22Rv1 (cell line): ENCODE measurements around the gene NEURL2.

Experiments
- H3K27ac ChIP-seq: fragments of 450-650 bp; 2 replicates; pipeline ENCODE4 v1.5.1; 2017
- ZFX ChIP-seq: fragments of 450-650 bp; IDR thresholded peaks from 2 replicates; pipeline ENCODE4 v1.6.1; 2017; ENCODE audit warnings: antibody characterized with exemption, borderline replicate concordance
- TF ChIP-seq, protein P1 (sequence below): fragments of 450-650 bp; IDR thresholded peaks from 2 replicates; pipeline ENCODE4 v1.5.1; 2017; ENCODE audit warnings: mild to moderate bottlenecking

NEURL2 gene

DNA sequence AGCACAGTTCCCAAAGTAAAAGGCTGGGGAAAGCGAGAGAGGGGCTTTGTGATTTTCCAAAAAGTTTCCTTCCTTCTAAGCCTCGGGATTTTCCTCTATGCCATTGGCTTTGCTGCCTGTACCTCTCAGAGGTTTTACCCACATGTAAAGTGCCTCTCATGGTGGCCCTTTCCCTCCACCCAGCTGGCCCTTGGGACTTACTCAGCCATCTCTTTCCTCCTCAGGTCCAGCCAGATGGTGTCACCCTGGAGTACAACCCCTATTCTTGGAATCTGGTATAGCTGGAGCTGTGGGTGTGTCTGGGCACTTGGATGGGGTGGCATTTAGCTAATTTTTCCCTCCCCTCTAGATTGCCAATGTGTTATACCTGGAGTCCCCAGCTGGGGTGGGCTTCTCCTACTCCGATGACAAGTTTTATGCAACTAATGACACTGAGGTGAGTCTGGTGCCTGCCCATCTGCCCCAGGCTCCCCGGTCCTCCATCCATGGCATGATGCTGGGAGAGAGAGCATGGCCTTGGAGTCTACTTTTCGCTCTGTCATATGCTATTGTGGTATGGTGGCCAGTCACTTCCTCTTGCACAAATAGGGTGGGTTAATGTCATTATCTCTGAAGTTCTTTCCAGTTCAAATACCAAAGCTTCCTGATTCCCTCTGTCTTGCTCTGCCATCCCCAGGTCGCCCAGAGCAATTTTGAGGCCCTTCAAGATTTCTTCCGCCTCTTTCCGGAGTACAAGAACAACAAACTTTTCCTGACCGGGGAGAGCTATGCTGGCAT is 1.2 kb upstream of the NEURL2 start:
- TF ChIP-seq ZFX, result no peak
- TF ChIP-seq, protein P1, sequence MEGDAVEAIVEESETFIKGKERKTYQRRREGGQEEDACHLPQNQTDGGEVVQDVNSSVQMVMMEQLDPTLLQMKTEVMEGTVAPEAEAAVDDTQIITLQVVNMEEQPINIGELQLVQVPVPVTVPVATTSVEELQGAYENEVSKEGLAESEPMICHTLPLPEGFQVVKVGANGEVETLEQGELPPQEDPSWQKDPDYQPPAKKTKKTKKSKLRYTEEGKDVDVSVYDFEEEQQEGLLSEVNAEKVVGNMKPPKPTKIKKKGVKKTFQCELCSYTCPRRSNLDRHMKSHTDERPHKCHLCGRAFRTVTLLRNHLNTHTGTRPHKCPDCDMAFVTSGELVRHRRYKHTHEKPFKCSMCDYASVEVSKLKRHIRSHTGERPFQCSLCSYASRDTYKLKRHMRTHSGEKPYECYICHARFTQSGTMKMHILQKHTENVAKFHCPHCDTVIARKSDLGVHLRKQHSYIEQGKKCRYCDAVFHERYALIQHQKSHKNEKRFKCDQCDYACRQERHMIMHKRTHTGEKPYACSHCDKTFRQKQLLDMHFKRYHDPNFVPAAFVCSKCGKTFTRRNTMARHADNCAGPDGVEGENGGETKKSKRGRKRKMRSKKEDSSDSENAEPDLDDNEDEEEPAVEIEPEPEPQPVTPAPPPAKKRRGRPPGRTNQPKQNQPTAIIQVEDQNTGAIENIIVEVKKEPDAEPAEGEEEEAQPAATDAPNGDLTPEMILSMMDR, result peak; percentile 13; the same call in 1 of the 2 replicates
- H3K27ac ChIP-seq, result no peak overlapping the region

DNA sequence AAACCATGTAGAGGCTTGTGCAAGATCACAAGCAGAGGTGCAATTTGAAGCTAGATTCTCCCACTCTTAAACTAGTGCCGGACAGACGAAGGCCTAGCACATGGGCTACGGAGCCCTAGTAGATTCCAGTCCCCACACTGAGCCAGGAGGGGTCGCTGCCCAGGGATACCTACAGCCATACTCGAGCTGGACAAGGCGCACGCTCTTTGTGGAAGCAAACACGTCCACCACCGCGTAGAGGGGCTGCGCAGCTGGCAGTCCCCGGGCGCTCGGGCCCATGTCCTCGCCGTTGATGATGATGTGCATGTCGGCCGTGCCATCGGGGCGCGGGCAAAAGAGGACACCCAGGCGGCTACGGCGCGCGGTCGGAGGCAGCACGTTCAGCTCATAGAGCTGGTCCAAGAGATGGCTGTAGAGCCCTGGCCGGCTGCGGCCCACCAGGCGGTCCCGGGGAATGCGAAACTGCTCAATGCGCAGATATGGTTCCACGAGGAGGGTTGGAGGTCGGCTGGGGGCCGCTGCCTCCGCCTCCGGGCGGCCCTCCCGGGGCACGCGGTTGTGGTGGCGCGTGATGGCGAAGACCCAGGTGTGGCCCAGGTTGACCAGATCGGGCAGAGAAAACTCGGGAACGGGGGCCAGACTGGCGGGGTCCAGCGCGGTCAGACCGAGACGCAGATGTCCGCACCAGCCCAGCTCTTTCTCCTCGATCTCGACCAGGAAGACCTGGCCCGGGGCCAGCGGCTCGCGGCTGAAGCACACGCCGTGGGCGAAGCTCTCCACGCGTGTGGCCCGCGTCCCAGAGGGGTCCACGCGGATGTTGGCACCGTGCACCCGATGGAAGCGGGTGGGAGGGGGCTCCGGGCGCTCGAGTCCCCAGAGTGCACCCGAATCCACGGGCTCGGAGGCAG is 677 bp downstream of the NEURL2 start:
- TF ChIP-seq, protein P1, result peak; percentile 46
- no peak for TF ChIP-seq ZFX
- peak overlapping the region; percentile 62 for H3K27ac ChIP-seq

GRCh38 chr20:45888681-45889080 is 2.3 kb downstream of the NEURL2 start:
- H3K27ac ChIP-seq, result no peak overlapping the region
- TF ChIP-seq, protein P1, result no peak
- no peak for TF ChIP-seq ZFX

- no peak within 1 kb of the TSS for H3K27ac ChIP-seq
- TF ChIP-seq ZFX, result no peak
- TF ChIP-seq, protein P1, result no peak
Measured at GRCh38 chr20:45887346-45887715, 3.7 kb downstream of the NEURL2 start, which contains the start of gene SPATA25. Gene SPATA25 (minus strand): TSS chr20:45887622. CDS start chr20:45887590, 32 bp downstream.

DNA sequence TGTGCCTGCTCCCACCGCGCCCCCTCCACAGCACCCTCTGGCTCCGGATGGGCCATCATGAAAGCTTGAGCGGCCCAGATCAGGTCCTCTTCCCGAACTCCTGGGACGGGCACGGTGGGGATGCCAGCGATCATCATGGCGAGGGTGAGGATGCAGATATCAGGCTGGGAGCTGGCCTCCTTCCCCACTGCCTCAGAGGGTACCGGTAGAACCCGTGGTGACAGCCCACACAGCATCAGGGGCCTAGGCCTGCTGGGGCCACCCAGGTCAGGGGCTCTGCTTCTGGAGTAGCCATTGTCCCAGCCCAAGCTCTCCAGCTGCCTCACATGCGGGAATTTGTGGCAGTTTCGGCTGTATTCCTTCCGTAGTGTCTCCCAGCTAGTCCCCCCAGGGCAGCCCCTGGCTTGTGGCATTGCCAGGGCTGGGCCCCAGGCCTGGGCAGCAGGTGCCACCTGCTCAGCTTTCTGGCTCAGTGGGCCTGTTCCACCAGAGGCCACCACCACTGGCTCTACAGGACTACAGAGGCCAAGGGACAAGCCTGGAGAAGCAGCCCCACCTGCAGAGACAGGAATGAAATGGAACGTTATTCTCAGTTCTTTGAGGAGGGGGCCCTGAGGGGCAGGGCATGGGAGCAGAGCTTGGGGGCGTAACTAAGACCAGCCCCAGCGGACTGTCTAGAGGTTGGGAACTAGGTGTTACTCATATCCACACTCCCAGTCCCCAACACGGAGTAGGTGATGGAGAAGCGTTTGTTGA is 4.2 kb downstream of the NEURL2 start:
- TF ChIP-seq, protein P1, result no peak
- no peak for TF ChIP-seq ZFX
- no peak overlapping the region for H3K27ac ChIP-seq

GRCh38 chr20:45883100-45883469 is 7.9 kb downstream of the NEURL2 start:
- TF ChIP-seq, protein P1, result no peak
- TF ChIP-seq ZFX, result no peak
- no peak overlapping the region for H3K27ac ChIP-seq
